ENCODE measurements around the gene SOX14.

GRCh38 chr3:137787529-137787928 is 23.4 kb downstream of the SOX14 start:
- TF ChIP-seq CTCF (IDR thresholded peaks at IDR 0.05) = no peak
- no peak for TF ChIP-seq POLR2A (IDR thresholded peaks at IDR 0.05)

Data from lower leg skin (tissue), 3 donors.